GM18526 (cell line): ENCODE results near the gene LPIN2.

Experiments
- POLR2A ChIP-seq: IDR thresholded peaks from 3 replicates; pipeline ENCODE4 v1.6.1; 2011; ENCODE audit not compliant: insufficient read length; ENCODE audit errors: extremely low read depth

Gene LPIN2

GRCh38 chr18:2966560-2966959 lies 46.4 kb downstream of the LPIN2 start:
- TF ChIP-seq POLR2A = no peak

GRCh38 chr18:2965797-2966196 lies 47.1 kb downstream of the LPIN2 start:
- TF ChIP-seq POLR2A = no peak

DNA sequence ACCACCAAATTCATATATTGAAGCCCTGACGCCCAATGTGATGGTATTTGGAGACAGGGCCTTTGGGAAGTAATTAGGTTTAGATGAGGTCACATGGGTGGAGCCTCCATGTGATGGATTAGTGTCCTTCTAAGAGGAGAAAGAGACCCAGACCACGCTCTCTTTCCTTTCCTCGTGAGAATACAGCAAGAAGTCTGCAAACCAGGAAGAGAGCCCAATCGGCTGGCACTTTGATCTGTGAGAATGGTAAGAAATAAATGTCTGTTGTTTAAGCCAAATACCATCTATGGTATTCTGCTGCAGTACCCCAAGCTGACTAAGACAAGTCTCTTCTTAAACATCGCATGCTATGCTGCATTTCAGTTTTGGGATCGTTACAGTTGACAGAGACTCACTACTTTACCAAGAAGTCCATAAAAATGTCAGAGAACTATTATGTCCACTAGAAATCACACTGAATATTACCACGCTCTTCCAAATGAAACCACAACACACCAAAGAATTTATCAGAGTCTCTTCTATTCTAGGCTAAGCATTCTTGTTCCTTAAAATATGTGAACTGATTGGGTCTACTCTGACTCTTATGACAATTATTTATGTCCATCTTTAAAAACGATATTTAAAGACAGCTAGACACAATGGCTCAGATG lies 48.5 kb downstream of the LPIN2 start:
- no peak for TF ChIP-seq POLR2A
